Vagina (tissue), 2 donors: ENCODE data around the gene CHN1. TPM values are rescaled to one million over a fixed set of nuclear protein-coding genes. Genes with fewer than 3 reads are reported as not detected.

ENCODE experiments used
- DNase-seq, 2 donors: peaks; one replicate each; pipeline ENCODE4 v3.0.0-alpha.2; 2017; ENCODE audit errors: extremely low spot score in 2 of 2
- H3K27ac ChIP-seq: fragments of 200-600 bp; sonication (generic); one replicate; pipeline ENCODE4 v1.5.1; 2019
- H3K27me3 ChIP-seq: fragments of 200-600 bp; sonication (generic); one replicate; pipeline ENCODE4 v1.5.1; 2019
- H3K36me3 ChIP-seq, 2 donors: fragments of 200-600 bp; sonication (generic); one replicate each; pipeline ENCODE4 v1.5.1; 2017 to 2019
- H3K4me1 ChIP-seq: fragments of 200-600 bp; sonication (generic); one replicate; pipeline ENCODE4 v1.5.1; 2019
- H3K4me3 ChIP-seq, 2 donors: fragments of 200-600 bp; sonication (generic); 1 replicate in 1 of 2; 2 replicates in 1 of 2; pipeline ENCODE4 v1.5.1; 2016 to 2019
- H3K9me3 ChIP-seq: fragments of 200-600 bp; sonication (generic); one replicate; pipeline ENCODE4 v1.5.1; 2019
- POLR2A ChIP-seq, 2 donors: fragments of 450-650 bp; IDR thresholded peaks; one replicate each; pipeline ENCODE4 v1.6.1; 2017; ENCODE audit warnings: antibody characterized with exemption in 2 of 2, mild to moderate bottlenecking in 2 of 2, moderate library complexity in 2 of 2
- POLR2AphosphoS5 ChIP-seq, 2 donors: sonication (generic); formaldehyde crosslinking; IDR thresholded peaks; one replicate each; pipeline ENCODE4 v1.9.0; 2017; ENCODE audit warnings: antibody characterized with exemption in 2 of 2, mild to moderate bottlenecking in 2 of 2, low read depth in 1 of 2; ENCODE audit not compliant: insufficient read depth in 1 of 2
- intact Hi-C: fragments of 100-400 bp; cut with DNase I; formaldehyde crosslinking; loops from one replicate; pipeline ENCODE4 v1.15.1; 2023
- total RNA-seq: library from RNA; depleted of rRNA; stranded (reverse); fragments of >200 nt; gene quantifications from one replicate; pipeline ENCODE4 v1.2.3, GENCODE V29; 2016
- TF ChIP-seq, protein P1 (sequence below), 3 experiments: fragments of 450-650 bp in 2 of 3; fragments of 200-600 bp in 1 of 3; sonication (generic) in 1 of 3; IDR thresholded peaks; one replicate each; pipeline ENCODE4 v1.5.1; 2017 to 2019; ENCODE audit warnings: antibody characterized with exemption in 3 of 3, mild to moderate bottlenecking in 2 of 3, moderate library complexity in 2 of 3

CHN1 gene
- total RNA-seq, 1 donor from 2014 or later = 9.6 TPM

DNA sequence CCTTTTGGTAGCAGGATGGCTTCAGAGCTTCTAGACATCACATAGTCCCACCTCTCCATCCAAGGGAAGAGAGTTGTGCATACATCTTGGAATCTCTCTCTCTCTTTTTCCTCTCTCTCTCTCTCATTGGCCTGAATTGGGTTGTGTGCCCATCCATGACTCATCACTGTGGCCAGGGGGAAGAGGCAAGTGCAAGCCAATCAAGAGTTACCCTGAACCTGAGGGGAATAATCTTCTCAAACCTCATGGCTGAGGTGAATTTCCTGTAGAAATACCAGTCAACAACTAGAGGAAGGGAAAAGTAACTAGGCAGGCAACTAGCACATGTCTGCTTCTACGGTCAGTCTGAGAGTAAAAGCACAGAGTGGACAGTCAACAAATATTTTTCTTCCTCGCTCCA is 7.3 kb upstream of the CHN1 start:
- Histone ChIP-seq H3K27ac (no peak overlapping the region), H3K9me3 (no peaks in the 10 kb centered on the region), H3K4me1 (no peaks in the 10 kb centered on the region), H3K4me3 (no peak overlapping the region), H3K27me3 (no peaks in the 10 kb centered on the region), H3K36me3 (no peaks in the 10 kb centered on the region)
- no peak for DNase-seq
- TF ChIP-seq, protein P1, sequence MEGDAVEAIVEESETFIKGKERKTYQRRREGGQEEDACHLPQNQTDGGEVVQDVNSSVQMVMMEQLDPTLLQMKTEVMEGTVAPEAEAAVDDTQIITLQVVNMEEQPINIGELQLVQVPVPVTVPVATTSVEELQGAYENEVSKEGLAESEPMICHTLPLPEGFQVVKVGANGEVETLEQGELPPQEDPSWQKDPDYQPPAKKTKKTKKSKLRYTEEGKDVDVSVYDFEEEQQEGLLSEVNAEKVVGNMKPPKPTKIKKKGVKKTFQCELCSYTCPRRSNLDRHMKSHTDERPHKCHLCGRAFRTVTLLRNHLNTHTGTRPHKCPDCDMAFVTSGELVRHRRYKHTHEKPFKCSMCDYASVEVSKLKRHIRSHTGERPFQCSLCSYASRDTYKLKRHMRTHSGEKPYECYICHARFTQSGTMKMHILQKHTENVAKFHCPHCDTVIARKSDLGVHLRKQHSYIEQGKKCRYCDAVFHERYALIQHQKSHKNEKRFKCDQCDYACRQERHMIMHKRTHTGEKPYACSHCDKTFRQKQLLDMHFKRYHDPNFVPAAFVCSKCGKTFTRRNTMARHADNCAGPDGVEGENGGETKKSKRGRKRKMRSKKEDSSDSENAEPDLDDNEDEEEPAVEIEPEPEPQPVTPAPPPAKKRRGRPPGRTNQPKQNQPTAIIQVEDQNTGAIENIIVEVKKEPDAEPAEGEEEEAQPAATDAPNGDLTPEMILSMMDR (IDR thresholded peaks at IDR 0.05) = no peak
- TF ChIP-seq POLR2AphosphoS5 (IDR thresholded peaks at IDR 0.05; ENCODE audit: insufficient read depth in 1 of 2, low read depth in 1 of 2) (no peak), POLR2A (IDR thresholded peaks at IDR 0.05) (no peak)
- intact Hi-C loops = no loop called here

DNA sequence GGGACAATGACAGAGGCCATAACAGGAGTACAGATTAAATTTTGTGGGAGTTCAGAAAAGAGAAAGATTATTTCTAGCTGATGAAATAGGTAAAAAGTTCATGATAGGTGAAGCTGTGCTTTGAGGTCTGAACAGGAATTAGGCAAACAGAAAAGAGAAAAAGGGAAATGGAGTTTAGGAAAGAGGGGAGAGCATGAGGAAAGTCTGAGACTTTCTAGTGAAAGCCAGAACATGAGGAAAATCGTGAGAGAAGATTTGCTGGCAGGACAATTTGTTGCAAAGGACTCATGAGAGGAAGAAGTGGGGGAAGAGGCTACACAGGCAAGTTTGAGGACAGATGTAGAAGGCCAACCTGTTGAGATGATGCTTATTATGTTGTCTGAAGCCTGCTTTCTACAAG is 6.3 kb upstream of the CHN1 start:
- no peak for DNase-seq
- Histone ChIP-seq H3K36me3 (no peaks in the 10 kb centered on the region), H3K9me3 (no peaks in the 10 kb centered on the region), H3K4me1 (no peaks in the 10 kb centered on the region), H3K27ac (no peak overlapping the region), H3K4me3 (no peak overlapping the region), H3K27me3 (no peaks in the 10 kb centered on the region)
- intact Hi-C loops = no loop called here
- no peak for TF ChIP-seq POLR2A (IDR thresholded peaks at IDR 0.05)
- TF ChIP-seq, protein P1 (IDR thresholded peaks at IDR 0.05) = no peak
- no peak for TF ChIP-seq POLR2AphosphoS5 (IDR thresholded peaks at IDR 0.05; ENCODE audit: insufficient read depth in 1 of 2, low read depth in 1 of 2)

DNA sequence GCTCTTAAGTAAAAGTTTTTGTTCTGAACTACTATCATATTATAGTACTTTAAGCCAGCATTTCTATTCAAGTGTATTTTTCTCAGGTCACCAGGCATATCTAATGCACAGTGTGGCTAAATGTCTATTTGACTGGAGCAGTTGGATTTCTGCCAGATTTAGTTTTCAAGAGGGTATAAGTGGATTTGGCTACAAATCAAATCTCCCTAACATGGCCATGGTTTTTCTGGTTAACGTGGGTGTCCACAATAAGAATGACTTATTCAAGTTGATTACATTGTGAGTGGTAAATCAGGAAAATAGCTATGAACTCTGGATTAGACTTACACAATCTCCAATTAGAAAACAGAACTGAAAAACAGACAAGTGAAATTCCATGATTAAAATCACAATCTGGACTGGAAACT is 5.7 kb upstream of the CHN1 start:
- no peak overlapping the region for H3K4me3 ChIP-seq
- H3K27ac ChIP-seq = no peak overlapping the region
- no peaks in the 10 kb centered on the region for H3K9me3 ChIP-seq
- no peak for TF ChIP-seq POLR2A (IDR thresholded peaks at IDR 0.05)
- TF ChIP-seq POLR2AphosphoS5 (IDR thresholded peaks at IDR 0.05; ENCODE audit: insufficient read depth in 1 of 2, low read depth in 1 of 2) = no peak
- TF ChIP-seq, protein P1 (IDR thresholded peaks at IDR 0.05) = no peak
- peaks cover 1% of the 10 kb centered on the region for H3K4me1 ChIP-seq
- DNase-seq = no peak
- no peaks in the 10 kb centered on the region for H3K36me3 ChIP-seq
- intact Hi-C loops = no loop called here
- no peaks in the 10 kb centered on the region for H3K27me3 ChIP-seq

DNA sequence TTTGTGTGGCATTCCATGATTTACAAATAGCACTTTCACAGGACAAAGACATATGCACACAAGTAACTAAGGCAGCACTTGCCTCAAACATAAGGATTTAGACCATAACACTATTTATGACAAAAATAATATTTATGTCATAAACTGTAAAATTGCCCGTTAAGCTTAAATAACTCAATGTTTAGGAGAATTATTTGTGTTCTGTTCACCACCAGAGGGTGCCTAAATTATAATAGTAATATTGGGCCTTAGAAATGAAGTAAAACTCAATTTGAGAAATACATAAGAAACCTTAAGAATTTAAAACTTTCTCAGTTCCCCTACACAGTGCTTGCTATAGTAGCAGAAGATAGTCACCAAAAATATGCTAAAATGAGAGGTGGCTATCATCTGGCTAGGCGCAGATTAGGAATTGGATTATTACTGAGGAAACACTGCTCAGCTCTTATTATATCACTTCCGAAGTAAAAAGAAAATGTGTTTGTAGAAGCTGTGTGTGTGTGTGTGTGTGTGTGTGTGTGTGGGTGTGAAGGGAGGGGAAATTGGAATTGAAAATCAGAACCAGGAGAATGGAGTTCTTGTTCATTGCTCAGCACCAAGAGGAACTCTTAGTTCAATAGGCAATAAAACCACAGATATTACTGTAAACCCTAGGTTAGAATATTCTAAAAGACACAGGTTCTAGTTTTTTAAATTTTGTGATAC is 4.9 kb upstream of the CHN1 start:
- H3K36me3 ChIP-seq = no peaks in the 10 kb centered on the region
- no peak for DNase-seq
- TF ChIP-seq, protein P1 (IDR thresholded peaks at IDR 0.05) = no peak
- TF ChIP-seq POLR2AphosphoS5 (IDR thresholded peaks at IDR 0.05; ENCODE audit: insufficient read depth in 1 of 2, low read depth in 1 of 2) = no peak
- TF ChIP-seq POLR2A (IDR thresholded peaks at IDR 0.05) = no peak
- intact Hi-C loops = no loop called here
- no peaks in the 10 kb centered on the region for H3K9me3 ChIP-seq
- no peaks in the 10 kb centered on the region for H3K27me3 ChIP-seq
- H3K27ac ChIP-seq = no peak overlapping the region
- peaks cover 9% of the 10 kb centered on the region for H3K4me1 ChIP-seq
- no peak overlapping the region for H3K4me3 ChIP-seq

DNA sequence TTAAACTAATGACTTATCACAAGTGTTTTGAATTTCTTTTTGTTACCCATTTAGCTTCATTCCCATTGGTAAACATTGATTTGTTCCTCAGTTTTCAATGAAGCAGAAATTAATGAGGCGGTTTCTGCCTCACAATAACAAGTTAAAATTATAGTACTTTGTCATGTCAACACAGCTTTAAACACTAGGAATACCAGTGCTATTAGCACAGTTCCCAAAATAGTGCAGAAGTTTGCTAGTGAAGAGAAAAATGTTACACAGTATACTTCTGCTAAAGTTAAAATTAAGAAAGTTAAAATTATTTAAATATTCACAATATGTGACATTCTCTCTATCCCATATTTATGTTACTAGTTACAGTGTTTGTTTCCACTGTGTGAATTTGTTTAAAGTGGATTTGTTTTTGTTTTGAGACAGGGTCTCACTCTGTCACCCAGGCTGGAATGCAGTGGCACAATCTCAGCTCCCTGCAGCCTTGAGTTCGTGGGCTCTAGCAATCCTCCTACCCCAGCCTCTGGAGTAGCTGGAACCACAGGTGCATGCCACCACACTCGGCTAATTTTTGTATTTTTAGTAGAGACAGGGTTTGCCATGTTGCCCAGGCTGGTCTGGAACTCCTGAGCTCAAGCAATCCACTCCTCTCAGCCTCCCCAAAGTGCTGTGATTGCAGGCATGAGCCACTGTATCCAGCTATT is 3.8 kb upstream of the CHN1 start:
- no peaks in the 10 kb centered on the region for H3K9me3 ChIP-seq
- no peak for DNase-seq
- H3K27me3 ChIP-seq = no peaks in the 10 kb centered on the region
- intact Hi-C loops = no loop called here
- no peak overlapping the region for H3K4me3 ChIP-seq
- no peak for TF ChIP-seq POLR2A (IDR thresholded peaks at IDR 0.05)
- no peak for TF ChIP-seq POLR2AphosphoS5 (IDR thresholded peaks at IDR 0.05; ENCODE audit: insufficient read depth in 1 of 2, low read depth in 1 of 2)
- no peak overlapping the region for H3K27ac ChIP-seq
- H3K36me3 ChIP-seq = no peaks in the 10 kb centered on the region
- peaks cover 9% of the 10 kb centered on the region for H3K4me1 ChIP-seq
